ENCODE results near the gene CFB. TPM values are rescaled to one million over a fixed set of nuclear protein-coding genes. Genes with fewer than 3 reads are reported as not detected.
"Not testable (repeated sequence)": the region's sequence is repeated elsewhere in the genome, so short reads cannot be mapped to it uniquely, and the experiment has no call there.

Gene CFB
- total RNA-seq, 1 experiment from 2014 or later, result 0.58 TPM

- no peaks in the 10 kb centered on the region for H3K27me3 ChIP-seq (replicated peaks)
- no peak overlapping the region for H3K27ac ChIP-seq
- no peaks in the 10 kb centered on the region for H3K9me3 ChIP-seq (replicated peaks)
- H3K4me3 ChIP-seq, result no peak overlapping the region
- peaks cover 5% of the 10 kb centered on the region; the same call in 1 of the 2 replicates for H3K36me3 ChIP-seq
- peaks cover 36% of the 10 kb centered on the region for H3K4me1 ChIP-seq (replicated peaks)
- no peak for DNase-seq (ENCODE audit: low read depth in 1 of 2, low spot score in 2 of 2)
Measured at GRCh38 chr6:31905041-31905440, 40.9 kb upstream of the CFB start.

GRCh38 chr6:31906122-31906521, 39.8 kb upstream of the CFB start:
- peaks cover 2% of the 10 kb centered on the region; the same call in 1 of the 2 replicates for H3K36me3 ChIP-seq
- H3K4me1 ChIP-seq (replicated peaks), result peaks cover 45% of the 10 kb centered on the region
- H3K9me3 ChIP-seq (replicated peaks), result no peaks in the 10 kb centered on the region; the same call in 1 of the 2 replicates
- DNase-seq (ENCODE audit: low read depth in 1 of 2, low spot score in 2 of 2), result no peak
- H3K27me3 ChIP-seq (replicated peaks), result no peaks in the 10 kb centered on the region
- H3K27ac ChIP-seq, result no peak overlapping the region
- H3K4me3 ChIP-seq, result no peak overlapping the region

GRCh38 chr6:31906727-31907126, 39.2 kb upstream of the CFB start:
- H3K4me1 ChIP-seq (replicated peaks), result peaks cover 45% of the 10 kb centered on the region
- not testable (repeated sequence) for H3K27ac ChIP-seq; H3K9me3 ChIP-seq (replicated peaks); H3K36me3 ChIP-seq; DNase-seq (ENCODE audit: low read depth in 1 of 2, low spot score in 2 of 2); H3K4me3 ChIP-seq; H3K27me3 ChIP-seq (replicated peaks)

GRCh38 chr6:31907158-31907813, 38.6 kb upstream of the CFB start:
- Histone ChIP-seq H3K9me3 (replicated peaks) (no peaks in the 10 kb centered on the region; the same call in 1 of the 2 replicates), H3K36me3 (no peaks in the 10 kb centered on the region), H3K27ac (no peak overlapping the region), H3K4me3 (no peak overlapping the region), H3K27me3 (replicated peaks) (no peaks in the 10 kb centered on the region), H3K4me1 (replicated peaks) (peaks cover 49% of the 10 kb centered on the region)
- DNase-seq (ENCODE audit: low read depth in 1 of 2, low spot score in 2 of 2), result no peak

- H3K9me3 ChIP-seq (replicated peaks); H3K27me3 ChIP-seq (replicated peaks); H3K36me3 ChIP-seq; DNase-seq (ENCODE audit: low read depth in 1 of 2, low spot score in 2 of 2); H3K4me3 ChIP-seq: not testable (repeated sequence)
- H3K27ac ChIP-seq, result peak overlapping the region; percentile 18
- peaks cover 43% of the 10 kb centered on the region for H3K4me1 ChIP-seq (replicated peaks)
Measured at GRCh38 chr6:31908255-31908654, 37.6 kb upstream of the CFB start.

- Histone ChIP-seq H3K4me3 (no peak overlapping the region), H3K27ac (peak overlapping the region; percentile 98), H3K36me3 (no peaks in the 10 kb centered on the region), H3K9me3 (replicated peaks) (no peaks in the 10 kb centered on the region; the same call in 1 of the 2 replicates), H3K4me1 (replicated peaks) (peaks cover 43% of the 10 kb centered on the region), H3K27me3 (replicated peaks) (no peaks in the 10 kb centered on the region)
- DNase-seq (ENCODE audit: low read depth in 1 of 2, low spot score in 2 of 2), result peak in 1 of 2 experiments; percentile 69
Measured at GRCh38 chr6:31908791-31909190, 37.1 kb upstream of the CFB start.

GRCh38 chr6:31909298-31909697, 36.6 kb upstream of the CFB start:
- not testable (repeated sequence) for H3K4me3 ChIP-seq; H3K36me3 ChIP-seq; H3K27me3 ChIP-seq (replicated peaks); H3K9me3 ChIP-seq (replicated peaks); DNase-seq (ENCODE audit: low read depth in 1 of 2, low spot score in 2 of 2)
- H3K4me1 ChIP-seq (replicated peaks), result peaks cover 43% of the 10 kb centered on the region
- peak overlapping the region; percentile 98 for H3K27ac ChIP-seq

- no peaks in the 10 kb centered on the region; the same call in 1 of the 2 replicates for H3K9me3 ChIP-seq (replicated peaks)
- DNase-seq (ENCODE audit: low read depth in 1 of 2, low spot score in 2 of 2), result no peak
- peak overlapping the region; percentile 98 for H3K27ac ChIP-seq
- peaks cover 43% of the 10 kb centered on the region for H3K4me1 ChIP-seq (replicated peaks)
- H3K36me3 ChIP-seq, result no peaks in the 10 kb centered on the region
- H3K27me3 ChIP-seq (replicated peaks), result no peaks in the 10 kb centered on the region
- H3K4me3 ChIP-seq, result no peak overlapping the region
Measured at GRCh38 chr6:31911826-31912585, 33.9 kb upstream of the CFB start.

- Histone ChIP-seq H3K27me3 (replicated peaks) (no peaks in the 10 kb centered on the region), H3K9me3 (replicated peaks) (no peaks in the 10 kb centered on the region; the same call in 1 of the 2 replicates), H3K4me1 (replicated peaks) (peaks cover 19% of the 10 kb centered on the region), H3K36me3 (no peaks in the 10 kb centered on the region), H3K27ac (no peak overlapping the region), H3K4me3 (no peak overlapping the region)
- DNase-seq (ENCODE audit: low read depth in 1 of 2, low spot score in 2 of 2), result no peak
Measured at GRCh38 chr6:31915351-31915750, 30.5 kb upstream of the CFB start.

GRCh38 chr6:31915756-31916155, 30.1 kb upstream of the CFB start:
- H3K36me3 ChIP-seq, result no peaks in the 10 kb centered on the region
- no peaks in the 10 kb centered on the region for H3K9me3 ChIP-seq (replicated peaks)
- no peak overlapping the region for H3K4me3 ChIP-seq
- no peak overlapping the region for H3K27ac ChIP-seq
- peaks cover 19% of the 10 kb centered on the region for H3K4me1 ChIP-seq (replicated peaks)
- DNase-seq (ENCODE audit: low read depth in 1 of 2, low spot score in 2 of 2), result no peak
- no peaks in the 10 kb centered on the region for H3K27me3 ChIP-seq (replicated peaks)

- H3K36me3 ChIP-seq, result no peaks in the 10 kb centered on the region
- no peak overlapping the region for H3K27ac ChIP-seq
- H3K4me3 ChIP-seq, result no peak overlapping the region
- H3K9me3 ChIP-seq (replicated peaks), result no peaks in the 10 kb centered on the region
- H3K27me3 ChIP-seq (replicated peaks), result no peaks in the 10 kb centered on the region
- H3K4me1 ChIP-seq (replicated peaks), result peaks cover 6% of the 10 kb centered on the region
- DNase-seq (ENCODE audit: low read depth in 1 of 2, low spot score in 2 of 2), result no peak
Measured at GRCh38 chr6:31918069-31918720, 27.7 kb upstream of the CFB start.

GRCh38 chr6:31919624-31920303, 26.1 kb upstream of the CFB start:
- peaks cover 6% of the 10 kb centered on the region for H3K4me1 ChIP-seq (replicated peaks)
- no peaks in the 10 kb centered on the region for H3K9me3 ChIP-seq (replicated peaks)
- H3K4me3 ChIP-seq, result no peak overlapping the region
- no peak for DNase-seq (ENCODE audit: low read depth in 1 of 2, low spot score in 2 of 2)
- no peaks in the 10 kb centered on the region for H3K27me3 ChIP-seq (replicated peaks)
- no peaks in the 10 kb centered on the region for H3K36me3 ChIP-seq
- no peak overlapping the region for H3K27ac ChIP-seq

- Histone ChIP-seq H3K9me3 (replicated peaks) (no peaks in the 10 kb centered on the region), H3K27ac (no peak overlapping the region), H3K4me3 (no peak overlapping the region), H3K36me3 (no peaks in the 10 kb centered on the region), H3K4me1 (replicated peaks) (peaks cover 6% of the 10 kb centered on the region), H3K27me3 (replicated peaks) (no peaks in the 10 kb centered on the region)
- no peak for DNase-seq (ENCODE audit: low read depth in 1 of 2, low spot score in 2 of 2)
Measured at GRCh38 chr6:31920811-31921210, 25.1 kb upstream of the CFB start.

Measured in SJSA1 (cell line).